Loucy (cell line): ENCODE results near the gene TIGD7.

Experiments
- H2AFZ ChIP-seq: fragments of 200-600 bp; sonication (generic); 2 replicates; pipeline ENCODE4 v1.6.0; 2016; ENCODE audit warnings: antibody characterized with exemption, mild to moderate bottlenecking, low read length, moderate library complexity
- H3F3A ChIP-seq: fragments of 200-600 bp; 2 replicates; pipeline ENCODE4 v1.6.0; 2016; ENCODE audit warnings: antibody characterized with exemption, low read depth, mild to moderate bottlenecking
- H3K27me3 ChIP-seq: fragments of 200-600 bp; sonication (generic); 2 replicates; pipeline ENCODE4 v1.6.1; 2014; ENCODE audit warnings: low read length, mild to moderate bottlenecking; ENCODE audit not compliant: insufficient read depth, poor library complexity, severe bottlenecking
- H3K36me3 ChIP-seq: fragments of 200-600 bp; sonication (generic); 2 replicates; pipeline ENCODE4 v1.6.1; 2016; ENCODE audit warnings: low read length; ENCODE audit not compliant: insufficient read depth
- H3K4me1 ChIP-seq: fragments of 200-600 bp; sonication (generic); 2 replicates; pipeline ENCODE4 v1.5.1; 2014; ENCODE audit warnings: low read length, mild to moderate bottlenecking; ENCODE audit not compliant: insufficient read depth, poor library complexity, severe bottlenecking
- H3K4me2 ChIP-seq: fragments of 200-600 bp; sonication (generic); 2 replicates; pipeline ENCODE4 v1.6.0; 2014; ENCODE audit warnings: antibody characterized with exemption, low read length, low read depth, mild to moderate bottlenecking; ENCODE audit not compliant: poor library complexity, severe bottlenecking
- H3K4me3 ChIP-seq: fragments of 200-600 bp; sonication (generic); 2 replicates; pipeline ENCODE4 v1.5.1; 2014; ENCODE audit warnings: low read length, mild to moderate bottlenecking, mixed read lengths; ENCODE audit not compliant: poor library complexity, severe bottlenecking
- H3K79me2 ChIP-seq: fragments of 200-600 bp; sonication (generic); 2 replicates; pipeline ENCODE4 v1.6.1; 2014; ENCODE audit warnings: low read length; ENCODE audit not compliant: insufficient read depth
- H3K9ac ChIP-seq: fragments of 200-600 bp; sonication (generic); 2 replicates; pipeline ENCODE4 v1.6.0; 2014; ENCODE audit warnings: mild to moderate bottlenecking, low read depth, low read length, moderate library complexity; ENCODE audit not compliant: poor library complexity, severe bottlenecking
- H3K9me2 ChIP-seq: fragments of 200-600 bp; sonication (generic); replicated peaks from 2 replicates; pipeline ENCODE4 v1.6.1; 2016; ENCODE audit warnings: low read depth, low read length, mixed read lengths
- H3K9me3 ChIP-seq: fragments of 200-600 bp; sonication (generic); 2 replicates; pipeline ENCODE4 v1.6.1; 2014; ENCODE audit warnings: mild to moderate bottlenecking, antibody characterized with exemption, low read length, low read depth; ENCODE audit not compliant: insufficient read depth
- H4K20me1 ChIP-seq: fragments of 200-600 bp; sonication (generic); 2 replicates; pipeline ENCODE4 v1.6.0; 2014; ENCODE audit warnings: antibody characterized with exemption, low read length, mild to moderate bottlenecking; ENCODE audit not compliant: insufficient read depth, poor library complexity, severe bottlenecking
- CTCF ChIP-seq: fragments of 200-600 bp; sonication (generic); conservative IDR thresholded peaks from 2 replicates; pipeline ENCODE4 v1.5.1; 2014; ENCODE audit warnings: mild to moderate bottlenecking, antibody characterized with exemption, low read length
- EZH2phosphoT487 ChIP-seq: fragments of 200-600 bp; IDR thresholded peaks from 2 replicates; pipeline ENCODE4 v1.6.1; 2018; ENCODE audit warnings: antibody characterized with exemption, mild to moderate bottlenecking, moderate library complexity, borderline replicate concordance

Gene TIGD7

GRCh38 chr16:3292604-3293003 lies 12.6 kb downstream of the TIGD7 start:
- Histone ChIP-seq H2AFZ (no peak overlapping the region), H3K4me2 (no peak overlapping the region), H3K27me3 (no peaks in the 10 kb centered on the region), H3K4me1 (no peaks in the 10 kb centered on the region), H3K4me3 (no peak overlapping the region), H3K9me3 (no peaks in the 10 kb centered on the region; the same call in 1 of the 2 replicates), H3F3A (no peaks in the 10 kb centered on the region), H3K9ac (no peak overlapping the region), H4K20me1 (no peaks in the 10 kb centered on the region), H3K79me2 (peaks cover 22% of the 10 kb centered on the region; the same call in 1 of the 2 replicates), H3K36me3 (peaks cover 27% of the 10 kb centered on the region; the same call in 1 of the 2 replicates), H3K9me2 (no peaks in the 10 kb centered on the region)
- TF ChIP-seq CTCF (no peak), EZH2phosphoT487 (no peak)

GRCh38 chr16:3289998-3290673 lies 15.1 kb downstream of the TIGD7 start:
- Histone ChIP-seq H3F3A (no peaks in the 10 kb centered on the region), H3K9ac (no peak overlapping the region), H3K27me3 (no peaks in the 10 kb centered on the region), H4K20me1 (no peaks in the 10 kb centered on the region), H3K4me3 (no peak overlapping the region), H3K4me2 (no peak overlapping the region), H3K36me3 (peaks cover 27% of the 10 kb centered on the region; the same call in 1 of the 2 replicates), H3K4me1 (no peaks in the 10 kb centered on the region), H2AFZ (no peak overlapping the region), H3K79me2 (peaks cover 45% of the 10 kb centered on the region), H3K9me2 (no peaks in the 10 kb centered on the region), H3K9me3 (no peaks in the 10 kb centered on the region; the same call in 1 of the 2 replicates)
- TF ChIP-seq EZH2phosphoT487 (no peak), CTCF (no peak)

GRCh38 chr16:3285131-3285530 lies 20.1 kb downstream of the TIGD7 start:
- H3K4me3 ChIP-seq, result peak overlapping the region; percentile 89

More at GRCh38 chr16:3285131-3285530, 20.1 kb downstream of the TIGD7 start:
- Histone ChIP-seq H3K9me2 (no peaks in the 10 kb centered on the region), H4K20me1 (peaks cover 15% of the 10 kb centered on the region), H3K4me1 (no peaks in the 10 kb centered on the region), H3K36me3 (peaks cover 14% of the 10 kb centered on the region; the same call in 1 of the 2 replicates), H3F3A (no peaks in the 10 kb centered on the region), H3K9me3 (no peaks in the 10 kb centered on the region; the same call in 1 of the 2 replicates), H3K79me2 (peaks cover 60% of the 10 kb centered on the region), H2AFZ (no peak overlapping the region), H3K9ac (peak overlapping the region; percentile 92), H3K4me2 (peak overlapping the region; percentile 88), H3K27me3 (no peaks in the 10 kb centered on the region)
- TF ChIP-seq EZH2phosphoT487 (no peak), CTCF (no peak)
